ENCODE data around the gene XRCC6.
"Not testable (repeated sequence)": the region's sequence is repeated elsewhere in the genome, so short reads cannot be mapped to it uniquely, and the experiment has no call there.

XRCC6 gene

GRCh38 chr22:41598891-41599635 is 22.0 kb upstream of the XRCC6 start:
- DNase-seq (ENCODE audit: low spot score) = no peak

- DNase-seq (ENCODE audit: low spot score) = no peak
These were observed 20.1 kb upstream of the XRCC6 start for GRCh38 chr22:41600976-41601375.

- DNase-seq (ENCODE audit: low spot score) = no peak
These were observed 17.2 kb upstream of the XRCC6 start for GRCh38 chr22:41603873-41604332.

GRCh38 chr22:41608386-41608785 is 12.7 kb upstream of the XRCC6 start:
- no peak for DNase-seq (ENCODE audit: low spot score)

GRCh38 chr22:41612603-41613306 is 8.3 kb upstream of the XRCC6 start:
- no peak for DNase-seq (ENCODE audit: low spot score)

- DNase-seq (ENCODE audit: low spot score) = no peak
These were observed 7.6 kb upstream of the XRCC6 start for GRCh38 chr22:41613456-41613855.

- DNase-seq (ENCODE audit: low spot score) = peak; percentile 10
These were observed 1.0 kb upstream of the XRCC6 start for GRCh38 chr22:41619979-41620588.

GRCh38 chr22:41620589-41621098 is 451 bp upstream of the XRCC6 start, which contains the start of gene DESI1:
Gene DESI1 (minus strand): TSS chr22:41621043. CDS start chr22:41620839, 204 bp downstream.
- DNase-seq (ENCODE audit: low spot score) = peak; percentile 15

GRCh38 chr22:41621911-41622179 is 750 bp downstream of the XRCC6 start:
- no peak for DNase-seq (ENCODE audit: low spot score)

GRCh38 chr22:41625577-41625976 is 4.5 kb downstream of the XRCC6 start:
- no peak for DNase-seq (ENCODE audit: low spot score)

GRCh38 chr22:41631115-41631514 is 10.0 kb downstream of the XRCC6 start:
- DNase-seq (ENCODE audit: low spot score) = not testable (repeated sequence)

- not testable (repeated sequence) for DNase-seq (ENCODE audit: low spot score)
These were observed 10.5 kb downstream of the XRCC6 start for GRCh38 chr22:41631615-41632014.

GRCh38 chr22:41634610-41635009 is 13.5 kb downstream of the XRCC6 start:
- DNase-seq (ENCODE audit: low spot score) = not testable (repeated sequence)

GRCh38 chr22:41636467-41636866 is 15.4 kb downstream of the XRCC6 start:
- no peak for DNase-seq (ENCODE audit: low spot score)

GRCh38 chr22:41637623-41638022 is 16.5 kb downstream of the XRCC6 start:
- DNase-seq (ENCODE audit: low spot score) = not testable (repeated sequence)

GRCh38 chr22:41638124-41638523 is 17.0 kb downstream of the XRCC6 start:
- DNase-seq (ENCODE audit: low spot score) = no peak

- DNase-seq (ENCODE audit: low spot score) = no peak
These were observed 17.7 kb downstream of the XRCC6 start for GRCh38 chr22:41638748-41639147.

GRCh38 chr22:41641854-41642253 is 20.8 kb downstream of the XRCC6 start:
- no peak for DNase-seq (ENCODE audit: low spot score)

- no peak for DNase-seq (ENCODE audit: low spot score)
These were observed 21.4 kb downstream of the XRCC6 start for GRCh38 chr22:41642331-41643110.

- DNase-seq (ENCODE audit: low spot score) = no peak
These were observed 26.7 kb downstream of the XRCC6 start for GRCh38 chr22:41647771-41648170.

GRCh38 chr22:41648432-41648831 is 27.3 kb downstream of the XRCC6 start:
- DNase-seq (ENCODE audit: low spot score) = no peak

- no peak for DNase-seq (ENCODE audit: low spot score)
These were observed 29.1 kb downstream of the XRCC6 start for GRCh38 chr22:41650229-41650628.
